A549 (cell line): ENCODE measurements around the gene AMZ1. TPM values are rescaled to one million over a fixed set of nuclear protein-coding genes. Genes with fewer than 3 reads are reported as not detected.

ENCODE experiments used
- ATAC-seq, 2 experiments: fragments of 200-7000 bp in 1 of 2; fragments of >200 bp in 1 of 2; cut with Nextera tagmentation in 1 of 2; cut with Tn5 transposase in 1 of 2; 3 replicates each; pipeline versions ENCODE4 v1.8.0 to v1.9.1; 2018 to 2020; ENCODE audit warnings: mild to moderate bottlenecking in 1 of 2, moderate library complexity in 1 of 2
- CTCF ChIA-PET: fragments of 300-600 bp; sonication (Branson Sonifier 250); formaldehyde crosslinking; extraction: SDS; loops from one replicate; lab custom pipeline; 2021; ENCODE audit warnings: antibody characterized with exemption, inconsistent platforms; lab: Yijun Ruan, JAX
- POLR2A ChIA-PET: fragments of 350-600 bp; formaldehyde crosslinking; extraction: SDS; loops from one replicate; lab custom pipeline; 2021; ENCODE audit warnings: antibody characterized with exemption, inconsistent platforms; lab: Yijun Ruan, JAX
- DNase-seq, 2 experiments: peaks; one replicate each; pipeline versions ENCODE4 v3.0.0 to v3.0.0-alpha.2; 2011 to 2016; ENCODE audit warnings: low read depth in 1 of 2, low spot score in 1 of 2
- FAIRE-seq: peaks from 2 replicates; lab custom pipeline; 2011; peaks lifted over from hg19 to GRCh38; lab: Jason Lieb, UNC
- H3K27ac ChIP-seq, 2 experiments: fragments of >200 bp; sonication (Bioruptor Twin); formaldehyde crosslinking; 3 replicates each; pipeline ENCODE4 v1.5.1; 2016 to 2017
- H3K4me1 ChIP-seq: fragments of >200 bp; sonication (Bioruptor Twin); formaldehyde crosslinking; 3 replicates; pipeline ENCODE4 v1.6.1; 2016
- H3K4me2 ChIP-seq: fragments of >200 bp; sonication (Bioruptor Twin); formaldehyde crosslinking; 3 replicates; pipeline ENCODE4 v1.6.1; 2016
- H3K4me3 ChIP-seq: fragments of >200 bp; sonication (Bioruptor Twin); formaldehyde crosslinking; 3 replicates; pipeline ENCODE4 v1.5.1; 2016
- H3K9me3 ChIP-seq: fragments of >200 bp; sonication (Bioruptor Twin); formaldehyde crosslinking; 3 replicates; pipeline ENCODE4 v1.6.1; 2016
- BHLHE40 ChIP-seq: IDR thresholded peaks from 2 replicates; pipeline ENCODE4 v1.6.1; 2012; ENCODE audit warnings: low read depth, low read length, inconsistent platforms
- CBX2 ChIP-seq: fragments of 200-600 bp; sonication (generic); IDR thresholded peaks from 2 replicates; pipeline ENCODE4 v1.6.1; 2016; ENCODE audit warnings: low read depth, mild to moderate bottlenecking, borderline replicate concordance
- CBX8 ChIP-seq: fragments of 200-600 bp; sonication (generic); IDR thresholded peaks from 2 replicates; pipeline ENCODE4 v1.6.1; 2016
- CEBPB ChIP-seq, 2 experiments: fragments of >200 bp in 1 of 2; sonication (Bioruptor Twin) in 1 of 2; formaldehyde crosslinking in 1 of 2; IDR thresholded peaks; 2 replicates each; pipeline ENCODE4 v1.6.1; 2012 to 2016
- FOSL2 ChIP-seq, 2 experiments: fragments of 450-650 bp in 1 of 2; fragments of >200 bp in 1 of 2; sonication (Bioruptor Twin) in 1 of 2; formaldehyde crosslinking; IDR thresholded peaks; 2 replicates each; pipeline versions ENCODE4 v1.5.0 to v1.6.1; 2016 to 2020; ENCODE audit warnings: mild to moderate bottlenecking in 1 of 2, moderate library complexity in 1 of 2
- FOXS1 ChIP-seq: fragments of 250-450 bp; sonication (Bioruptor Pico); IDR thresholded peaks from 2 replicates; pipeline ENCODE4 v1.5.0; 2020; ENCODE audit warnings: mild to moderate bottlenecking, moderate library complexity
- HEYL ChIP-seq: fragments of 250-450 bp; sonication (Bioruptor Pico); IDR thresholded peaks from 2 replicates; pipeline ENCODE4 v1.8.0; 2021; ENCODE audit warnings: mild to moderate bottlenecking, moderate library complexity
- HOXB13 ChIP-seq: fragments of 250-450 bp; sonication (Bioruptor Pico); IDR thresholded peaks from 2 replicates; pipeline ENCODE4 v1.5.0; 2020; ENCODE audit warnings: low read depth, mild to moderate bottlenecking, moderate library complexity
- HOXB5 ChIP-seq: fragments of 250-450 bp; sonication (Bioruptor Pico); IDR thresholded peaks from 2 replicates; pipeline ENCODE4 v1.5.0; 2020; ENCODE audit warnings: mild to moderate bottlenecking, moderate library complexity
- JUNB ChIP-seq: fragments of >200 bp; sonication (Bioruptor Twin); formaldehyde crosslinking; IDR thresholded peaks from 2 replicates; pipeline ENCODE4 v1.6.1; 2016
- MAX ChIP-seq: IDR thresholded peaks from 2 replicates; pipeline ENCODE4 v1.6.1; 2012
- MYC ChIP-seq: IDR thresholded peaks from 2 replicates; pipeline ENCODE4 v1.6.1; 2012; ENCODE audit warnings: mild to moderate bottlenecking, inconsistent platforms, low read length, improper control_type of control experiment, borderline replicate concordance
- NR3C1 ChIP-seq: fragments of >200 bp; sonication (Bioruptor Twin); formaldehyde crosslinking; IDR thresholded peaks from 3 replicates; pipeline ENCODE4 v1.6.1; 2017
- RAD21 ChIP-seq, 2 experiments: fragments of >200 bp in 1 of 2; sonication (Bioruptor Twin) in 1 of 2; formaldehyde crosslinking in 1 of 2; IDR thresholded peaks in 1 of 2; conservative IDR thresholded peaks in 1 of 2; 2 replicates in 1 of 2; 3 replicates in 1 of 2; pipeline ENCODE4 v1.6.1; 2012 to 2018; ENCODE audit warnings: inconsistent platforms in 1 of 2
- RCOR1 ChIP-seq: fragments of 150-350 bp; IDR thresholded peaks from 2 replicates; pipeline ENCODE4 v1.6.1; 2014; ENCODE audit warnings: antibody characterized with exemption, low read length, low read depth
- RNF2 ChIP-seq: fragments of 200-600 bp; sonication (generic); IDR thresholded peaks from 2 replicates; pipeline ENCODE4 v1.6.1; 2016; ENCODE audit warnings: low read depth, mild to moderate bottlenecking, antibody characterized with exemption, moderate library complexity, borderline replicate concordance
- SMC3 ChIP-seq: fragments of >200 bp; sonication (Bioruptor Twin); formaldehyde crosslinking; IDR thresholded peaks from 3 replicates; pipeline ENCODE4 v1.6.1; 2018; ENCODE audit warnings: inconsistent platforms
- TFCP2L1 ChIP-seq: fragments of 250-450 bp; sonication (Bioruptor Pico); IDR thresholded peaks from 2 replicates; pipeline ENCODE4 v1.5.0; 2021; ENCODE audit warnings: mild to moderate bottlenecking
- TP53 ChIP-seq: fragments of 250-450 bp; sonication (Bioruptor Pico); IDR thresholded peaks from 2 replicates; pipeline ENCODE4 v1.5.0; 2021; ENCODE audit warnings: mild to moderate bottlenecking, moderate library complexity
- USF2 ChIP-seq: fragments of 450-650 bp; IDR thresholded peaks from 2 replicates; pipeline ENCODE4 v1.6.1; 2014; ENCODE audit warnings: antibody characterized with exemption
- ZSCAN20 ChIP-seq: fragments of 250-450 bp; sonication (Bioruptor Pico); IDR thresholded peaks from 2 replicates; pipeline ENCODE4 v1.8.0; 2022; ENCODE audit warnings: mild to moderate bottlenecking, moderate library complexity
- WGBS: methylation state at CpG from one replicate; pipeline ENCODE4 v1.1.6; 2017; ENCODE audit errors: missing lambda C conversion rate; 5-methylcytosine and 5-hydroxymethylcytosine counted together
- polyA plus RNA-seq, 4 experiments: library from polyadenylated mRNA; depleted of rRNA in 3 of 4; stranded (reverse); fragments of >200 nt; fragmentation: RNase III in 1 of 4; extraction: RNeasy Plus Mini Kit Qiagen cat#74134 plus additional on column Dnase treatment in 1 of 4; gene quantifications; 2 replicates in 3 of 4; 3 replicates in 1 of 4; pipeline ENCODE4 v1.2.3, GENCODE V29; 2011 to 2017
- TF ChIP-seq, protein P1 (sequence below): fragments of >200 bp; sonication (Bioruptor Twin); formaldehyde crosslinking; IDR thresholded peaks from 2 replicates; pipeline ENCODE4 v1.6.1; 2016
- TF ChIP-seq, protein P2 (sequence below): IDR thresholded peaks from 2 replicates; pipeline ENCODE4 v1.6.1; 2012; ENCODE audit warnings: low read depth, borderline replicate concordance
- TF ChIP-seq, protein P3 (sequence below): fragments of >200 bp; sonication (Bioruptor Twin); formaldehyde crosslinking; IDR thresholded peaks from 3 replicates; pipeline ENCODE4 v1.5.1; 2016

AMZ1 gene
- polyA plus RNA-seq, 2 of the 4 experiments (the other 2 are of a cell fraction): 0.01 TPM; not detected in 1

DNA sequence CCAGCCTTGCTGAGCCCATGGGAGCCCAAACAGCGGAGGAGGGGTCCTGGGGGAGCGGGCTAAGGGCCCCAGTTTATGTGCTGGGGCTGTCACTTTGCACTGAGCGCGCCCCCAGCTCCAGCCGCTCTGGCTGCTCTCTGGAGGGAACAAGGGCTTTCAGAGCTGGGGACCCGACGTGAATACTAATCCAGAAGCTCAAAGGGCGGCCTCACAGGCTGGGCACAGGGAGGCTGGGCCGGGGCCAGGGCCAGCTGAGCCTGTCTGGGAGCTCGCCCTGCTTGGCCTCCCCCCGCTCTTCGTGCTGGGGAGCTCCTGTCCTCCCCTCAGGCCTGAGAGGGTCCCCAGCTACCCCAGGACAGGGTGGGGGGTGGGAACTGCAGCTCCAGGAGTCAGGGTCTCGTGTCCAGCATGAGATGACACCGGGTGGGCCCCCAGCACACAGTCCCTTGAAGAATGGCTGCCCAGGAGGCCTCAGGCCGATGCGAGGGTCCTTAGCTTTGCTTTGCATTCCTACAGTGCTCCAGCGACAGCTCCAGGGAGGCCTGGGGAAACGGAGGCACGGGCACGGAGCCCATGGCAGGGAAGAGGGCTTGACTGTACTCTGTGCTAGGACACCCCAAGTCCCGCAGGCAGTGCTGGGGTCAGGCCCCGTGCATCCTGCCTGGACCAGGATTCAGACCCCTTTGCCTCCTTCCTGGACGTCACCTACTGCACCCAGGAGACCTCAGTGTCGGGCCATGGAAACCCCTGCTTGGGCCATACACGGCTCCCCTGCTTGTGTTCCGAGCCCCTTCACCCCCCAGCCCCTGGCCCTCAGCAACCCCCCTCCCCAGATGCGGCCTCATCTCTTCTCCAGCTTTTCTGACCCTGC, 5.8 kb upstream of the AMZ1 start:
- 45% methylated on average over 19 of the region's 27 CpGs for WGBS
- Histone ChIP-seq H3K4me2 (no peak overlapping the region), H3K4me1 (no peaks in the 10 kb centered on the region), H3K9me3 (no peaks in the 10 kb centered on the region), H3K4me3 (no peak overlapping the region), H3K27ac (no peak overlapping the region)
- FAIRE-seq: no peak
- ChIA-PET POLR2A (no interaction called here), CTCF (interaction anchor here (0.7 to 6.5 kb wide), 22 partner anchors 9 to 247 kb away, joined by 3 to 108 read pairs (median 6); partner anchors contain the start of gene GRIFIN)
- no peak for ATAC-seq
- no peak for DNase-seq
- TF ChIP-seq HOXB13 (CRISPR knock-in tag): no peak
- no peak for TF ChIP-seq TP53
- no peak for TF ChIP-seq RAD21 (conservative IDR thresholded peaks at IDR 0.05 in 1 of 2, IDR thresholded peaks at IDR 0.05 in 1 of 2)
- no peak for TF ChIP-seq JUNB
- TF ChIP-seq, protein P1, sequence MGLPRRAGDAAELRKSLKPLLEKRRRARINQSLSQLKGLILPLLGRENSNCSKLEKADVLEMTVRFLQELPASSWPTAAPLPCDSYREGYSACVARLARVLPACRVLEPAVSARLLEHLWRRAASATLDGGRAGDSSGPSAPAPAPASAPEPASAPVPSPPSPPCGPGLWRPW: no peak
- no peak for TF ChIP-seq CBX8
- TF ChIP-seq NR3C1: no peak
- TF ChIP-seq BHLHE40: no peak
- TF ChIP-seq USF2: no peak
- no peak for TF ChIP-seq CBX2
- no peak for TF ChIP-seq HOXB5 (CRISPR knock-in tag)
- no peak for TF ChIP-seq MAX
- TF ChIP-seq CEBPB (IDR thresholded peaks at IDR 0.05): no peak
- no peak for TF ChIP-seq MYC
- no peak for TF ChIP-seq RCOR1

DNA sequence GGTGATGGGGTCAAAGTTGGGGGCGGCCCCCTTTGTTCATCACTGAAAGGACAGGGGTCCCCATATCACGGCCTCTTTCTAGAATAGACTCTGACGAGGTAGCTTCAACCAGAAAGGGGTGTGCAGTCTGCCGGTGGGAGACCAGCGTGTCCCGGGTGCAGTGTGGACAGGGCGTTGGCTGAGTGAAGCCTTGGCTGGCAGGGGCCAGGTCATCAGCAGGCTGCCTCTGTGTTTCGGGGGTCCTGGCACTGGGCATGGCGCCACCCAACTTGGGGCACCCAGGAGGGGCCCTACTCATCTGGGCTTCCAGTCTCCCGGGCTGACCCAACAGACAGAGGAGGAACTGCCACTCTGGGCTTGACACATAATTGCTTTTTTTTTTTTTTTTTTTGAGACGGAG, 3.5 kb upstream of the AMZ1 start:
- Histone ChIP-seq H3K4me1 (no peaks in the 10 kb centered on the region), H3K27ac (no peak overlapping the region), H3K4me2 (no peak overlapping the region), H3K9me3 (no peaks in the 10 kb centered on the region), H3K4me3 (no peak overlapping the region)
- WGBS: 77% methylated on average over 10 of the region's 11 CpGs
- CTCF ChIA-PET: interaction anchor here (0.6 to 6.5 kb wide), 5 partner anchors 15 to 234 kb away, joined by 3 to 108 read pairs (median 9); no protein-coding TSS in a partner anchor
- no peak for ATAC-seq
- POLR2A ChIA-PET: no interaction called here
- TF ChIP-seq RCOR1: no peak
- TF ChIP-seq CBX2: no peak
- no peak for FAIRE-seq
- no peak for DNase-seq

DNA sequence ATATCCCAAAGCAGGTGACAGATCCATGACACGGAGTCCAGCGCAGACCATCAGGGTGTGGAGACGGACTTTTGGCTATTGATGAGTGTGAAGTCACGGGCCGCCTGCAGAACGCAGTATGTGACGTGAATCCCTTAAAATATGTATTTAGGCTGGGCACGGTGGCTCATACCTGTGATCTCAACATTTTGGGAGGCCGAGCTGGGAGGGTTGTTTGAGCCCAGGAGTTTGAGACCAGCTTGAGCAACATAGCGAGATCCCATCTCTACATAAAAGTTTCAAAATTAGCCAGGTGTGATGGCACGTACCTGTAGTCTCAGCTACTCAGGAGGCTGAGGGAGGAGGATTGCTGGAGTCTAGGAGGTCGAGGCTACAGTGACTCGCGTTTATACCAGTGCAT, 1.9 kb upstream of the AMZ1 start:
- Histone ChIP-seq H3K4me3 (no peak overlapping the region), H3K4me2 (no peak overlapping the region), H3K27ac (no peak overlapping the region), H3K4me1 (0 out of 3 replicates have a peak, but pooled peaks cover 4% of the 10 kb centered on the region), H3K9me3 (no peaks in the 10 kb centered on the region)
- 83% methylated on average over 14 of the region's 14 CpGs for WGBS
- CTCF ChIA-PET: interaction anchor here (0.6 to 2.7 kb wide), 7 partner anchors 15 to 320 kb away, joined by 3 to 12 read pairs (median 6); no protein-coding TSS in a partner anchor
- ATAC-seq (no peak), FAIRE-seq (no peak), DNase-seq (no peak)
- TF ChIP-seq RNF2 (no peak), JUNB (no peak), HEYL (no peak), BHLHE40 (no peak), RCOR1 (no peak), SMC3 (no peak), ZSCAN20 (no peak), TFCP2L1 (no peak), HOXB5 (CRISPR knock-in tag) (no peak), FOSL2 (IDR thresholded peaks at IDR 0.05) (no peak), FOSL2 (CRISPR knock-in tag; IDR thresholded peaks at IDR 0.05) (no peak), FOXS1 (CRISPR knock-in tag) (no peak), CBX8 (no peak)
- TF ChIP-seq, protein P2, sequence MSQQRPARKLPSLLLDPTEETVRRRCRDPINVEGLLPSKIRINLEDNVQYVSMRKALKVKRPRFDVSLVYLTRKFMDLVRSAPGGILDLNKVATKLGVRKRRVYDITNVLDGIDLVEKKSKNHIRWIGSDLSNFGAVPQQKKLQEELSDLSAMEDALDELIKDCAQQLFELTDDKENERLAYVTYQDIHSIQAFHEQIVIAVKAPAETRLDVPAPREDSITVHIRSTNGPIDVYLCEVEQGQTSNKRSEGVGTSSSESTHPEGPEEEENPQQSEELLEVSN: no peak
- TF ChIP-seq, protein P3, sequence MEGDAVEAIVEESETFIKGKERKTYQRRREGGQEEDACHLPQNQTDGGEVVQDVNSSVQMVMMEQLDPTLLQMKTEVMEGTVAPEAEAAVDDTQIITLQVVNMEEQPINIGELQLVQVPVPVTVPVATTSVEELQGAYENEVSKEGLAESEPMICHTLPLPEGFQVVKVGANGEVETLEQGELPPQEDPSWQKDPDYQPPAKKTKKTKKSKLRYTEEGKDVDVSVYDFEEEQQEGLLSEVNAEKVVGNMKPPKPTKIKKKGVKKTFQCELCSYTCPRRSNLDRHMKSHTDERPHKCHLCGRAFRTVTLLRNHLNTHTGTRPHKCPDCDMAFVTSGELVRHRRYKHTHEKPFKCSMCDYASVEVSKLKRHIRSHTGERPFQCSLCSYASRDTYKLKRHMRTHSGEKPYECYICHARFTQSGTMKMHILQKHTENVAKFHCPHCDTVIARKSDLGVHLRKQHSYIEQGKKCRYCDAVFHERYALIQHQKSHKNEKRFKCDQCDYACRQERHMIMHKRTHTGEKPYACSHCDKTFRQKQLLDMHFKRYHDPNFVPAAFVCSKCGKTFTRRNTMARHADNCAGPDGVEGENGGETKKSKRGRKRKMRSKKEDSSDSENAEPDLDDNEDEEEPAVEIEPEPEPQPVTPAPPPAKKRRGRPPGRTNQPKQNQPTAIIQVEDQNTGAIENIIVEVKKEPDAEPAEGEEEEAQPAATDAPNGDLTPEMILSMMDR: no peak
- POLR2A ChIA-PET: no interaction called here
